Measurements from ENCODE around the gene SPRY4.
"Not testable (repeated sequence)": the region's sequence is repeated elsewhere in the genome, so short reads cannot be mapped to it uniquely, and the experiment has no call there.

Gene SPRY4

DNA sequence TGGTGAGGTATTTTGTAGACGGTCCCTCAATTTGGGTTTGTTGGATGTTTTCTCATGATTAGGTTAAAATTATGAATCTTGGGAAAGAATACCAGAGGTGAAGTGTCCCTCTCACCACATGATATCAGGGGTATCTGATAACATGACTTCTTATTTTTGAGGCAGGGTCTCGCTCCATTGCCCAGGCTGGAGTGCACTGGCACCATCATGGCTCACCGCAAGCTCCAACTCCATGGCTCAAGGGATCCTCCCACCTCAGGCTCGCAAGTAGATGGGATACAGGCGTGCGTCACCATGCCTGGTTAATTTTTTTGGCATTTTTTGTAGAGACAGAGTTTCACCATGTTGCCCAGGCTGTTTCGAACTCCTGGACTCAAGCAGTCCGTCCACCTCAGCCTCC lies 24.1 kb downstream of the SPRY4 start:
- no peak overlapping the region for H3K4me3 ChIP-seq (ENCODE audit: low read depth, low read length)
- TF ChIP-seq, protein P1, sequence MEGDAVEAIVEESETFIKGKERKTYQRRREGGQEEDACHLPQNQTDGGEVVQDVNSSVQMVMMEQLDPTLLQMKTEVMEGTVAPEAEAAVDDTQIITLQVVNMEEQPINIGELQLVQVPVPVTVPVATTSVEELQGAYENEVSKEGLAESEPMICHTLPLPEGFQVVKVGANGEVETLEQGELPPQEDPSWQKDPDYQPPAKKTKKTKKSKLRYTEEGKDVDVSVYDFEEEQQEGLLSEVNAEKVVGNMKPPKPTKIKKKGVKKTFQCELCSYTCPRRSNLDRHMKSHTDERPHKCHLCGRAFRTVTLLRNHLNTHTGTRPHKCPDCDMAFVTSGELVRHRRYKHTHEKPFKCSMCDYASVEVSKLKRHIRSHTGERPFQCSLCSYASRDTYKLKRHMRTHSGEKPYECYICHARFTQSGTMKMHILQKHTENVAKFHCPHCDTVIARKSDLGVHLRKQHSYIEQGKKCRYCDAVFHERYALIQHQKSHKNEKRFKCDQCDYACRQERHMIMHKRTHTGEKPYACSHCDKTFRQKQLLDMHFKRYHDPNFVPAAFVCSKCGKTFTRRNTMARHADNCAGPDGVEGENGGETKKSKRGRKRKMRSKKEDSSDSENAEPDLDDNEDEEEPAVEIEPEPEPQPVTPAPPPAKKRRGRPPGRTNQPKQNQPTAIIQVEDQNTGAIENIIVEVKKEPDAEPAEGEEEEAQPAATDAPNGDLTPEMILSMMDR (IDR thresholded peaks at IDR 0.05; ENCODE audit: low read depth, low read length), result no peak

GRCh38 chr5:142298789-142299188 lies 26.0 kb downstream of the SPRY4 start:
- TF ChIP-seq, protein P1 (IDR thresholded peaks at IDR 0.05; ENCODE audit: low read depth, low read length), result no peak

GRCh38 chr5:142297786-142298185 lies 27.0 kb downstream of the SPRY4 start:
- not testable (repeated sequence) for H3K4me3 ChIP-seq (ENCODE audit: low read depth, low read length)

More at GRCh38 chr5:142298789-142299188, 26.0 kb downstream of the SPRY4 start:
- H3K4me3 ChIP-seq (ENCODE audit: low read depth, low read length), result no peak overlapping the region

GRCh38 chr5:142296914-142297417 lies 27.9 kb downstream of the SPRY4 start:
- TF ChIP-seq, protein P1 (IDR thresholded peaks at IDR 0.05; ENCODE audit: low read depth, low read length), result no peak
- H3K4me3 ChIP-seq (ENCODE audit: low read depth, low read length), result no peak overlapping the region

DNA sequence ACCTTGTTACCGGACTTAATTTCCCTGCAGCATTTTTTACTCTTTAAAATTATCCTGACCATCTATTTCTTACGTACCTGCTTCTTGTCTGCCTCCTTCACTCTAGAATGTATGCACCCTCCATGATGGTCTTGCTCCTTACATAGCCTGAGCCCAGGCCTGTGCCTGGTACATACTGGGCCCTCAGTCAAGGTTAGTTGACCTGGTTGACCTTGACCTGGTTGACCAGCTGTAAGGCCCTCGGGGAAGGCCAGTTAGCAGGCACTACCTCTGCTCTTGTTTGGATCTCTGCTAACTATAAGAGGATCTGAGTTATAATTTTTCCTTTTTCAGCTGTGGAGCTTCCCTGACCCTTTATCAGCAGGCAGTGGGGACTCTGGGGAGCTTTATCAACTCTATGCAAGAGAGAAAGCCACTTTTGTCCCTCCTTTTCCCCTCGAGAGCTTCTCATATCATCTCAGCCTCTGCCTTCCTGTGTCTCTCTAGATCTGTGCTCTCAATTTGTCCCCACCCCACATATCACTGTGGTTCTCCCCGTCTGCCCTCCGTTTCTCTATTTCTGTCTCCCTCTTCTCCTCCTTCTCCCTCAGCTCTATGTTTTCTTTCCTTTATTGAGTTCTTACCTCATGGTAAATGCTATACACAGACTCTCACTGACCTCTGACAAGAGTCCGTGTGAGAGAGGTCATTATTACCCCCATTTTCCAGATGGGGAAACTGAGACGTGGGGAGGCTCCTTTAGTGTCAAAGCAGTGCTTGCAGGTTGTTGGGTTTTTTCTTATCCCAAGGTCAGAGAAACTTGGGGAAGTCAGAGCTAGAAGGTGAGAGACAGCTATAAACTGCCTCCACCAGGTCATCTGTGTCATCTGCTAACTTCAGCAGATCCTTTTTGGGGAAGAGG lies 28.6 kb downstream of the SPRY4 start:
- TF ChIP-seq, protein P1 (IDR thresholded peaks at IDR 0.05; ENCODE audit: low read depth, low read length), result no peak
- no peak overlapping the region for H3K4me3 ChIP-seq (ENCODE audit: low read depth, low read length)

DNA sequence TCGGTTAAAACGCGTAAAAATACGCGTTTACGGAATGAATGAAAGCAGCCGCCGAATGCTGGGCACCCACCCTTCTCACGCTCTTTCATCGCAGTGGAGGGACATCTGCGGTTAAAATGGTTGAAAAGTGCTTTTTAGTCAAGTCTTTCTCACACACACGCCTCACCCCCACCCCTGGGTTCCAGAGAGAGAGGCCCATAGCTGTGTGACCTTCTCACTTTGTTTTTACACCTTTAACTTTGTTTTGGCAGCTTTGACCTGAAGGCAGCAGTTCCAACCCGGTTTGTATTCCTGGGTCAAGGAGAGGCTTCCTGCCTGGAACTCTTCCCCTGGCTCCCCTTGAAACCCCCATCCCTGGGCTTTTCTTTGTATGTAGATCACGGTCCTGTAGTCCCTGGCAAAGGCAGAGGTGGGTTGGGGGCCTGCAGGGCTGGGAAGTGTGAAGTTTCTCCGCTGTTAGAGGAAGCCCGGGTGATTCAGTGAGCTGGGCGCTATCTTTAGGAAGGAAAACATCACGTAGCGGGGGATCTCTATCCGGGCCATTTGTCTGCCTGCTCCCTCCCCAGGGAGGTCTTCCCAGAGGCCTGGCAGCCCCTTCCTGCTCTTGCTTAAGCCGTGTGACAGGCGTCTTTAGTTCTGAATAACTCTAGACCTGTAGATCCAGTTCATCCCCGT lies 29.6 kb downstream of the SPRY4 start:
- TF ChIP-seq, protein P1 (IDR thresholded peaks at IDR 0.05; ENCODE audit: low read depth, low read length), result no peak
- H3K4me3 ChIP-seq (ENCODE audit: low read depth, low read length), result no peak overlapping the region

DNA sequence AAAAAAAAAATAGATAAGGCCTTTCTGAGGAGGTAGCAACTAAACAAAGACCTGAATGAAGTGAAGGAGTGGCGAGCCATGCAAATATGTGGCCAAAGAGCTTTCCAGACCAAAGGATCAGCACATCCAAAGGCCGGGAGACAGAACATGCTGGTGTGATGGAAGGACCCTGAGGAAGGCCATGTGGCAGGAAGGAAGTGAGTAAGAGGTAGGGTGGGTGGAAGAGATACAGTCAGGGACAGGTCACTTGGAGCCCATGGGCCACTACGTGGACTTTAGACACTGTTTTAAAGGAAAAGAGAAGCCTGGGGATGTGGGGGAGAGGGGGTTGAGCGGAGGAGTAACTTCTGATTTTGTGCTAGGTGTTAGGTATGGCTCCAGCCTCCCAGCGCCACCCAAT lies 31.3 kb downstream of the SPRY4 start:
- TF ChIP-seq, protein P1 (IDR thresholded peaks at IDR 0.05; ENCODE audit: low read depth, low read length), result no peak
- H3K4me3 ChIP-seq (ENCODE audit: low read depth, low read length), result no peak overlapping the region

All from WI38 (cell line).